ENCODE results near the gene SYCP3.

DNA sequence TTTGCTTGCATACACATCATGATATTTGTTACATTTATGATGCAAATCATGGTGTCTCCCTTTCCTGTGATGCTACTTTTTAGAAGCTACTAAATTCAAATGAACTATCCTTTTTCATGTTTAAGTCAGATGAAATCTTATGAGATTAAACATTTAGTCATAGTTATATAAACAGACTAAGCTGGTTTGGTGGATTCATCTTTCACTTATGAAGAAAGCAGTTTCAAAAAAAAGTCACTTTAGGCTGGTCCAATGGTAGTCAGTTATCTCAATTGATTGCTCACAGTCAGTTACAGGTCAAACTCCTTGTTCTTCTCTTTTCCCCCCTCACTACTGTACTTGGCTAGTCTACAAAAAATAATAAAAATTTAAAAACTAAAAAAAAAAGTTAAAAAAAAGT, 19.7 kb downstream of the SYCP3 start:
- TF ChIP-seq, protein P1, sequence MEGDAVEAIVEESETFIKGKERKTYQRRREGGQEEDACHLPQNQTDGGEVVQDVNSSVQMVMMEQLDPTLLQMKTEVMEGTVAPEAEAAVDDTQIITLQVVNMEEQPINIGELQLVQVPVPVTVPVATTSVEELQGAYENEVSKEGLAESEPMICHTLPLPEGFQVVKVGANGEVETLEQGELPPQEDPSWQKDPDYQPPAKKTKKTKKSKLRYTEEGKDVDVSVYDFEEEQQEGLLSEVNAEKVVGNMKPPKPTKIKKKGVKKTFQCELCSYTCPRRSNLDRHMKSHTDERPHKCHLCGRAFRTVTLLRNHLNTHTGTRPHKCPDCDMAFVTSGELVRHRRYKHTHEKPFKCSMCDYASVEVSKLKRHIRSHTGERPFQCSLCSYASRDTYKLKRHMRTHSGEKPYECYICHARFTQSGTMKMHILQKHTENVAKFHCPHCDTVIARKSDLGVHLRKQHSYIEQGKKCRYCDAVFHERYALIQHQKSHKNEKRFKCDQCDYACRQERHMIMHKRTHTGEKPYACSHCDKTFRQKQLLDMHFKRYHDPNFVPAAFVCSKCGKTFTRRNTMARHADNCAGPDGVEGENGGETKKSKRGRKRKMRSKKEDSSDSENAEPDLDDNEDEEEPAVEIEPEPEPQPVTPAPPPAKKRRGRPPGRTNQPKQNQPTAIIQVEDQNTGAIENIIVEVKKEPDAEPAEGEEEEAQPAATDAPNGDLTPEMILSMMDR (conservative IDR thresholded peaks at IDR 0.05) = no peak
- no peak for TF ChIP-seq ZFX (IDR thresholded peaks at IDR 0.05)

All from C4-2B (cell line).